Activated CD8-positive, alpha-beta memory T cell treated with anti-CD3 and anti-CD28 coated beads for 4 hours (primary cell): ENCODE measurements around the gene SPRR1B.
"Not testable (repeated sequence)": the region's sequence is repeated elsewhere in the genome, so short reads cannot be mapped to it uniquely, and the experiment has no call there.

Experiments used
- DNase-seq, 2 donors: peaks; one replicate each; pipeline ENCODE4 v3.0.0-alpha.2; 2020; ENCODE audit warnings: low read depth in 2 of 2

SPRR1B gene, protein sequence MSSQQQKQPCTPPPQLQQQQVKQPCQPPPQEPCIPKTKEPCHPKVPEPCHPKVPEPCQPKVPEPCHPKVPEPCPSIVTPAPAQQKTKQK

DNA sequence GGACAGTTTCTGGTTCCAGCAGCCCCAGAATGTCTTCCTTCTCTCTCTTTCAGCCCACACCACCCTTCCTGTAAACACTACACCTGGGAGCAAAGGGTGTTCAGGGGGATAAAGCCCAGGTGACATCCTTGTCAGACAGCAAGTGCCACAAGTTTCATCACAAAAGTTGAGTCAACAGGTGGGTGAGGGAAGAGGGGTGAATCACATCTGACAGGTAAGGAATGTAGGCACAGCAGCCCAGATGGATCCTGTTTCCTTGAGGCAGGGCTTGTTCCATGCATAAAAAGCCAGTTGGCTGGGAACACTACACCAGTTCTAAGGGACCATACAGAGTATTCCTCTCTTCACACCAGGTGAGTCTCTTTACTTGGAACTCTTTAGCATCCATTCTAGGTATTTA lies at the start of gene SPRR1B:
SPRR1B (plus strand) TSS at position 309 of the 400 bp plus-strand sequence. CDS start 1,143 bp downstream, outside the sequence.
- DNase-seq = no peak

DNA sequence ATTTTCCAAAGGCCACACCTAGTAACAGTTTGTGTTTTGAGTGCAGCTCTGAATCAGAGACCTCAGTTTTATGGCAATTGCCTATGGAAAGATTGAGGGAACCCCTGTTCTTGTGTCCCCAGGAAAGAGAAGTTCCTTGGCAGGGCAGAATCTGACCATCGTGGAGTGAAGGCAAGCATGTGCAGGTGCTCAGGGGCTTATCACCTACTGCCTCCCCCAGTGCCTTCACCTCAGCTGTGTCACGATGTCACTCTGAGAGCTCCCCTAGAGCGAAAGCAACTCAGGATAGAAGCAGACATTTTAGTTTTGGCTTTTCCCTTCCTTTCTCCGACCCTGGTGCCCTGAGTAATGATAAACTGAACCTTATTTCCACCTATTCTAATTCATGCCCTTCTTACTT lies 48.9 kb upstream of the SPRR1B start:
- no peak for DNase-seq

DNA sequence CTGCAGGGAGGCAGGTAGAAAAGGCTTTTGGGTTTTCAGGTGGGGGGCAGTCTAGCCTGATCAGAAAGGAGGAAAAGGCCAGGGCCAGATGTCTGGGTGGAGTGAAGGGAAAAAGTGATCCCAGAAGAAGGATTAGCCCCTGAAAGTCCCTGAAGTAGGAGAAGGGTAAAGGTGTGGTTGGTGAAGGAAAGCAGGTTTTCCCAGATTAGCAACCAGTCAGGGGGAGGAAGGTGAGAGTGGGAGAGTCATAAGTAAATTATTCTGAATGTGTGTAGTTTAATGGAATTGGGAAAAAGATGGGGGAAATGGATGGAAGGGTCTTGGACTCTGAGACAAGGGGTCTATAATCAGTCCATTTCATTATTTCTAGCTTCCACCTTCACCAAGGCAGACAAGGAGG lies 47.8 kb upstream of the SPRR1B start:
- DNase-seq = no peak

DNA sequence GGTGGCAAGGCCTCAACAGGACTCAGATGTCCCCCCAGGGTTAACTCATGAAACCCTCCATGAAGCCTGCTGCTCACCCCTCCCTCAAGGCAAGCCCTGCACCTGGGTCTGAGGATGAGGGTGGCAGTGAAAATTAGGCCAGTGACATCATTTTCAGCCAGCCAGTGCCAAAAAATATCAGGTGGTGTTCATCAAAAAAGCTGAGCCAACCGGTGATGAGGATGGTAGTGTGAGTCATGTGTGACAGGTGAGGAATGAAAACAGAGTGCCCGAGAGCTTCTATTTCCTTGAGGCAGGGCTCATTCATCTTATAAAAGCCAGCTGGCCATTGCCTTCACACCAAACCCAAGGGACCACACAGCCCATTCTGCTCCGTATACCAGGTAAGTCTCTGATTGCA lies 47.3 kb upstream of the SPRR1B start, which contains the start of gene SPRR1A:
SPRR1A (plus strand) TSS at position 339 of the 400 bp plus-strand sequence. CDS start 1,150 bp downstream, outside the sequence.
- DNase-seq = no peak

DNA sequence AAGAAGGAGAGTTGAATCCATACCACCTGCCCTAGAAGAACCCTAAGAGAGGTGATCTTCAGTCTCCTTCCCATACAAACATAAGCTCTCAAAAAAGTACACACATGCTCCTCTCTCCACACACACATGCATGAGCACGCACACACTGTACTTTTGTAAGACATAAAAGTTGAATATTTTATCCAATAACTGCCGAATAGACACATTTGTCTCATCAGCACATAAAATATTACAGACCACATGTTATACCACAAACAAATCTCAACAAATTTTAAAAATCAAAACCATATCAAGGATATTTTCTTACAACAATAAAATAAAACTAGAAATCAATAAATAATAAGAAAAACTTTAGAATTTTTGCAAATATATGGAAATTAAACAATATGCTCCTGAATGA lies 44.4 kb upstream of the SPRR1B start:
- DNase-seq = no peak

DNA sequence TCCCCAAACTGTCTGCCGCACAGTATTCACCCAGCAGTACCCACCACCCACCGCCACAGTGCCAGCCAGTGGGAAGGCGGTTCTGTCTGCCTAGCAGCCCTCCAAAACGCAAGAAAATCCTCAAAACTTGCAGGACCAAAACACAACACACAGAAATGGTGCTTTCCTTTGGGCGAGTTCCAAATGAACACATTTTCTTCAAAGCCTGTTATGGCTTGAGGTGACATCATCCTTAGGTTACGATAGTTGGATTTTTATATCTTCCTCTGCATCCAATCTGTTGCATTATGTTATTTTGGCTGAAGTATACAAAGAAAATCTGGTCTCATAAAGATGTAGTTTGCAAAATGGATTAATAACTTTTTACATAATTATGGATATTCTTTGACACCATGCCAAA lies 37.8 kb upstream of the SPRR1B start:
- no peak for DNase-seq

DNA sequence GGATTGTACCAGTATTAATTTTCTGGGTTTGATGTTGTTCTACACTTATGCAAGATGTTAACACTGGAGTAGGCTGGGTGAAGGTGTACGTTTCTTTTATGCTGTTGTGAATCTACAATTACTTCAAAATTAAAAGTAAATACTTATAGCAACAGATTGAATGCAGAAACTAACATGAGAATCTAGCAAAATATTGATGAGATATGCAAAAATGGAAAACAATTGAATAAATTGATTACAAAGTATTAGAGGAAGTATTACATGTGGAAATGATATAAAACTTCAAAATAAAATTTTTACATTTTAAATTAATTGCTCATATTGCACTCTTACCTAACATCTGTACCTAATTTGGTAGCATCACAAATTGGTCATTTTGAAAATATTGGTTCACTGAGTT lies 35.2 kb upstream of the SPRR1B start:
- DNase-seq = no peak

DNA sequence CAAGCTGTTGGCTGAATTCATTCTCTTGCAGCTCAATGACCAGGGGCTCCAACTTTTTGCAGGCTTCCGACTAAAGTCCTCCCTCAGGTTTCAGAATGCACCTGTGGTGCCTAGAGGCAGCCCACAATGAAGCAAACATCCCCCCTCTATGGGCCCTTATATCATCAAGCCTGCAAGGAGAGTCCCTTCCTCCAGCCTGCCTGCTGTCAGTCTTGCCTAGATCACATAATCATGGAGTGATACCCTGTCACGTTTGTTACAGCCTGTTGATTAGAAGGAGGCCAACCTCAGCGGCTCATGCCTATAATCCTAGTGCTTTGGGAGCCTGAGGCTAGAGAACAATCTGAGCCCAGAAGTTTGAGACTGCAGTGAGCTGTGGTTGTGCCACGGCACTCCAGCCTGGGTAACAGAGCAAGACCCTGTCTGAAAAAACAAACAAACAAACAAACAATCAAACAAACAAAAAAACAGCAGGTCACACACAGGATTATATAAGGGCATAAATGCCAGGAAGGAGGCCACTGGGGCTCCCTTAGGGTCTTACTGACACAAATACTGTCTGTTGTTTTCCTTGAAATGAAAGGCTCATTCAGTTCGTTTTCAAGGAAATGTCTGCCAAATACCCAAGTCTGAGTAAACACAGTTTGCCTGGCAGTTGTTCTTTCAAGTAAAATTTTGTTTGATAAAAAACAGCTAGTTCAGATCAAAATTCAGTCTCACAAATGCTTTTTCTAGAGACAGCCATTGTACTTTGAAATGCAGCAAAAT lies 34.2 kb upstream of the SPRR1B start:
- DNase-seq = no peak

DNA sequence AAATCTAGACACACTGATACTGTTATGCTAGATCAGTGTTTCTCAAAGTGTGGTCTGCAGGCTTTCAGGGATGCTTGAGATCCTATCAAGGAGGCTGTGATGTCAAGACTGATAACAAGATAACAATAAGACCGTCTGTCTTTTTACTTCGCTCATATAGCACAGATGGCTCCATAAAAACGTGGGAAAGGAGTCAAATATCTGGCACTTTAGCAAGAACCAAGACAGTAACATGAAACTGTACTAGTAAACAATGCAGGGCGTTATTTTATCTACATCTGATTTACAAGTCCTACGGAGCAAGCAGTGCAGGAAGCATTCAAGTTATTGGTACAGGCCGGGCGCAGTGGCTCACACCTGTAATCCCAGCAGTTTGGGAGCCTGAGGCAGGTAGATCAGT lies 33.1 kb upstream of the SPRR1B start:
- no peak for DNase-seq

DNA sequence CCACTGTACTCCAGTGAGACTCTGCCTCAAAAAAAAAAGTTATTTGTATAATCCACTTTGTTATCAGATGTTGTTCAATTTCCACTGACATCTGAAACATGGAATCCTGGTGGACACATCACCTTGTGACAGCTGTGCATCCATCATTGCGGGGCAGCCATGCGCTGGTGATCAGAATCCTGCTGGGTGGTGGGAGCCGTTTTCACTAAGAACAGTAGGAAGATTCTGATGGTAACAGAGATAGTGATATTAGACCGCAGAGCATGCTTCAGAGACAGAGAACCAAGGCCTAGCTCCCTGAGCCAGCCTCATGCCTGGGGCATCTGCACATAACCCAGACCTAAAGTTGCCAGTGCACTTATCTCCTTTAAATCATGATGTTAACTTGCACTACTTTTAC lies 32.5 kb upstream of the SPRR1B start:
- DNase-seq = no peak

DNA sequence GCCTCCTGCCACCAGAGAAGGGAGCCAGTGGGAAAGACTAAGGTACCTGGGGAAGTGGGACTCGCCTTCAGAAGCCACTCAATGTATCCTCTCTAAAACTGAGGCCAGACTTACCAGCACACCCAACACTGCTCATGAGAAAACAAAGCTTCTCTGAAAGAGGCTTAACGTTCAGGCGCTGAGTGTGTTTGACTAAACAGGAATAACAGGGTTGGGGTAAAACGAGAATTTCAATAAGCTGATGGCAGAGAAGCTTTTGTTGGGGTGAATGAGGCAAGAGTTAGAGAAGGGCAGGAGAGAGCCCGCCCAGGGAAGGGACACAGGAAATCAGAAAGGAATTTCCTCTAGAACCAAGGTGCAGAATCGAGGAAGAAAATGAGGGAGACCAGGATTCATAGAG lies 31.2 kb upstream of the SPRR1B start:
- no peak for DNase-seq

DNA sequence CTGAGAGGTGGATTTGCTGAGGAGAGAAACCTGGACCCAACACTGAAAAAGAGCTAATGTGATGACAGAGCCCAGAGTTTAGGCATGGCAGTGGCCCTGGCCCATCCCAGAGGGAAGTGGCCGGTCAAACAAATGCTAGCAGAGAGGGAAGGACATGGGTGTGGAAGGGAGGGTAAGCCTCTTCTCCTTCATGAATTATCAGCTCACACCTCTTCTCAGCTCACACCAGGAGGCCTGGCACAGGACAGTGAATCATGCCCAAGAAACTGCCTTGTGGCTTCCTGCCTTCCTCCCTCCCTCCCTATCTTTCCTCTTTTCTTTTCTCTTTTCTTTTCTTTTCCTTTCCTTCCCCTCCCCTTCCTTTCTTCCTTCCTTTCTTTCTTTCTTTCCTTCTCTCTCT lies 30.7 kb upstream of the SPRR1B start:
- no peak for DNase-seq

DNA sequence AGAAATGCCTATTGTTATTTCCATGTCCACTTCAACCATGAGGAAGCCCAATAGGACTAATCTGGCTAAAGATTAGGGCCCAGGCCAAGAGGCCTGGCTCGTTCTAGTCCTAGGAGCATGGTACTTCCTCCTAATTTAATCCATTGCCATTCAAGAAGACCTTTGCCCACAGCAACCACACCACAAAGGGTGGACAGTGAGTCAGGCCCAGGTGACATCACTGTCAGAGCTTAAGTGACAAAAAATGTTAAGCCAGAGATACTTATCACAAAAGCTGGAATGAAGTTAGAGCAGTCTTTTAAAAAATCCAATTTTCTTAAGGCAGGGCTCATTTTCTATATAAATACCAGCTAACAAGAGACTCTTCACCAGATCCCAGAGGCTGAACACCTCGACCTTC lies 29.6 kb upstream of the SPRR1B start, which contains the start of gene SPRR3:
SPRR3 (plus strand) TSS at position 368 of the 400 bp plus-strand sequence. CDS start 1,272 bp downstream, outside the sequence.
- no peak for DNase-seq

DNA sequence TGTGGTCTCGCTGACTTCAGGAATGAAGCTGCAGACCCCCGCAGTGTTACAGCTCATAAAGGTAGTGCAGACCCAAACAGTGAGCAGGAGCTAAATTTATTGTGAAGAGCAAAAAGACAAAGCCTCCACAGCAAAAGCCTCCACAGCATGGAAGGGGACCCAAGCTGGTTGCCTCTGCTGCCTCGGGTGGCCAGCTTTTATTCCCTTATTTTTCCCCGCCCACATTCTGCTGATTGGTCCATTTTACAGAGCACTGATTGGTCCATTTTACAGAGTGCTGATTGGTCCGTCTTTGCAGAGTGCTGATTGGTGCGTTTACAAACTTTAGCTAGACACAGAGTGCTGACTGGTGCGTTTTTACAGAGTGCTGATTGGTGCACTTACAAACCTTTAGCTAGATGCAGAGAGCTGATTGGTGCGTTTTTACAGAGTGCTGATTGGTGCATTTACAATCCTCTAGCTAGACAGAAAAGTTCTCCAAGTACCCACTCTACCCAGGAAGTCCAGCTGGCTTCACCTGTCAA lies 19.7 kb upstream of the SPRR1B start:
- DNase-seq = not testable (repeated sequence)

DNA sequence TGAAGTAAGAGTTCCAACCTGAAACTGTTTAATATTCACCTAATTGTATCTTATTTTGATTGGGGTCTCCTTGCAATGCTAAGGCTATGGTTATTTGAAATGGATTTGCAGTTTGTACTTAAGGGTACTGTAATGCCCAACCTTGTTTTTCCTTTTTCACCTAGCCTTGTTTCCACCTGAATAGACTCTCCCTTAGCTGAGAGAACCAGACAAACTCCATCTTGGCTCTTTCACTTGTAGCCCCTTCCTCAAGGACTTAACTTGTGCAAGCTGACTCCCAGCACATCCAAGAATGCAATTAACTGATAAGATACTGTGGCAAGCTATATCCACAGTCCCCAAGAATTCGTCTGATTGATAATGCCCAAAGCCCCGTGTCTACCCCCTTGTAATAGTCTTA lies 9.2 kb upstream of the SPRR1B start:
- DNase-seq = not testable (repeated sequence)

DNA sequence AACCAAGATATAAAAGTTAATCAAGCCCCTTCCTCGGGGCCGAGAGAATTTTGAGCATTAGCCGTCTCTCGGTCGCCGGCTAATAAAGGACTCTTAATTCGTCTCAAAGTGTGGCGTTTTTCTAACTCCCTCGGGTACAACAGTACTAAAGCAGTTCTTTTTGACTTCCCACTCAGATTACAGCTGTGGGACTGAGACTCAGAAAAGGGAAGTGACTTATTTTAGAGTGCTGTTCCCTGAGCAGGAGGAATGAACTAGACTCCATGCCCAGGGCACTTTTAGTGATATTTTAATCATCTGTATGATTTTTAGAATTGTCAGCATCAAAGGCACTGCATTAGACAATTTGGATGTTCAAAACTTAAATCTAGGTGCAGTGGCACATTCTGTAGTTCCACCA lies 8.7 kb upstream of the SPRR1B start:
- DNase-seq = not testable (repeated sequence)

DNA sequence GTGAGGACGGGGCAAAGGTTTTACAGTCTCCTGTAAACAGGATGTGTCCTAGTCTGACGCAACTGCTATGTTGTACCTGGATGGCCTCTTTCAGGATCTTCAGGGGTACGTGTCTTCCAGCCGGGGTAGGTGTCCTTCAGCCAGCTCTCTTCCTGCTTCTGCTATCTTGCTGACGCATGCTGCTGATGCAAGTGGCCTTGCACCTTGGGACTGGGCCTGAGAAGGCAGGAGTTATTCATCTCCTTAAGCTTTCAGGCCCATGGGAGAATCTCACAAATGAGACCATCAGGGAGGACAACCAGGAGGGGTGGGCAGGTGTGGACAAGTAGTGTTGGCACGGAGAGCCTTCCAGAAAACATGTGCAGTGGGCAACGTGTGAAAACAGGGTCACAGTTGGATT lies 7.9 kb upstream of the SPRR1B start:
- no peak for DNase-seq

DNA sequence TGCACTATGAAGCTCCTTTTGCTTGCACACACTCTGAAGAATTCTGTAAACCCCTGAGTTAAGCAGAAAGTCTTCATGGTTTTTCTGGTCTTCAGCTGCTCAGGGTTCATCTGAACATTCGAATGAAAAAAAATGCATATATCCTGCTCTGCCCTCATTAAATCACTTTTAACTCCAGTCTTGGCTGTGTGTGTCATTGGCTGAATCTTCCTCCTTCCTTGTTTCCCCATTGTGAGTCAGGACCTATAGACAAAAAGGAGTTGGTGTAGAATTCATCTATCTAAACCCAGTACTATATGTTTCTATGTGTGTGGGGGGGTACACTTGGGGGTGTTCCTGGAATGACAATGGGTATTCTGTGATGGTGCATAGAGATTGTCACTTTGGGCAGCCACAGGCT lies 6.6 kb upstream of the SPRR1B start:
- no peak for DNase-seq

DNA sequence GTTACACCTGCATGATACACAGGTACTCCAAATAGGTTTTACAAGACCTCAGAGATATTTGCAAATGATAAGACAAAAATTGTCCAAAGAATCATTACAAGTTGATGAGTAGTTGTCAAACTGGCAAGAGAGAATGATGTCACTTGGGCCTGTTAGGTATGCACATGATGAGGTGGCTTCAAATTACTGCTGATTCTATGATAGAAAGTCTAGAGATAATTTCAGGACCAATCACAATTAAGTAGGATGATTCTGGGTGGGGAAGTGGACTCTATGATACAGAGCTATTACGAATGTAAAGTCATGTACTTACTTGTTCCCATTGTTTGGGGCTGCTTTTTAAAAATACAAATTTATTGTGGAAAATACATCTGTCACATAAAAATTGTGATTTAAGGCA lies 5.2 kb upstream of the SPRR1B start:
- no peak for DNase-seq

DNA sequence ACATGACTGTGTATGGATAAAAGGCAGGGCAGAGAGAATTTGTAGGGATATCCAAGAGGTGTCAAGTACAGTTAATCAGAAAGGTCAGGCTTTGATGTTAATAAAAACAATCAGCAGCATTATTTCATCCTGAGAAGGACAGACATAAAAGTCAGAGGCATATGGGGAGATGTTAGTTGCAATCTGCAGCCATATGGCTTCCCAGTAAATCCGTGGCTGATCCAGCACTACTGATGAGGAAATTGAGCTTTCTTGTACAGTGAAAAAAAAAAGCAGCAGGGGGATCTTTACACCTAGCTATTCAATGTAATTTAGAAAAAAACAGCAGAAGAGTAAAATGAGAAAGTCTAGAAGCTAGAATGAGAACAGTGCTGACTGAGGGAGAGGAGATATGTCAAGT lies 2.2 kb upstream of the SPRR1B start:
- no peak for DNase-seq

DNA sequence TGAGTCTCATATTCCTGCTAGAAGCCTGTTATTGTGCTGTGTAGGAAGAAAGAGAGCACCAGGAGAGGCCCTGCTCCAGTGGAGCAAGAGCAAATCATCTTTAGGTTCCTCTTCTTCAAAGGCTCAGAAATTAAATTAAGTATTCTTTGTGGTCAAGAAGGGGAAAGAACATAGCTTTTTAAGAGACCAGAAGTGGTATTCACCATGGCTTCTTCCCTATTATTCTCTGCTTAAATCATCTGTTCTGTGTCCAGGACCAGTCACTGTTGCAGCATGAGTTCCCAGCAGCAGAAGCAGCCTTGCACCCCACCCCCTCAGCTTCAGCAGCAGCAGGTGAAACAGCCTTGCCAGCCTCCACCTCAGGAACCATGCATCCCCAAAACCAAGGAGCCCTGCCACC lies 1.1 kb downstream of the SPRR1B start:
- DNase-seq = no peak

DNA sequence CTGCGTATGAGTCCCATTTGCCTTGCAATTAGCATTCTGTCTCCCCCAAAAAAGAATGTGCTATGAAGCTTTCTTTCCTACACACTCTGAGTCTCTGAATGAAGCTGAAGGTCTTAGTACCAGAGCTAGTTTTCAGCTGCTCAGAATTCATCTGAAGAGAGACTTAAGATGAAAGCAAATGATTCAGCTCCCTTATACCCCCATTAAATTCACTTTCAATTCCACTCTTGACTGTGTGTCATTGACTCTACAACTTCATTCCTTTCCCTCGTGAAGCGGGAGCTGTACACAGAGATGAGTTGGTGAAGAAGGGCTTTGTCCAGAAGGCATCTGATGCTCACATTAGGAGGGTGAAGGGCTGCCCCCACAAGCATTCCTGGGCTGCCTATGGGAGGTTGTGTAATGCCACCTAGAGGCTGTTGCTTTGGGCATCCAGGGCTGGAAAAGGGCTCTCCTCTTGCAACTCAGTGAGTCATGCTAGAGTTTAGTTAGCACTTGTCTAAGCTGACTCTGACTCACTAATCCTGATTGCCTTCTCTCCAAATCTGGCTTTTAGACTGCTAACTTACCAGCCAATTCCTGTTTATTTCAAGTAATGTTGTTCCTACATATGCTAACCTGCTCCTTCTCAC lies 1.8 kb downstream of the SPRR1B start:
- no peak for DNase-seq

DNA sequence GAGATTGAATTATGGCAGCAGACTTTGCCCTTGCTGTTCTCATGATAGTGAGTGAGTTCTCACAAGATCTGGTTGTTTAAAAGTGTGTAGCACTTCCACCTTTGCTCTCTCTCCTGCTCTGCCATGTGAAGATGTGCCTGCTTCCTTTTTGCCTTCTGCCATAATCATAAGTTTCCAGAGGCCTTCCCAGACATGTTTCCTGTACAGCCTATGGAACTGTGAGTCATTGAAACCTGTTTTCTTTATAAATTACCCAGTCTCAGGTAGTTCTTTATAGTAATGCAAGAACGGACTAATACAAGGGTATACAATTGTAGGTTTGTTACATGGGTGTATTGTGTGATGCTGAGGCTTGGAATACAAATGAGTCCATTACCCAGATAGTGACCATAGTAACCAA lies 4.2 kb downstream of the SPRR1B start:
- DNase-seq = no peak
